IPS-18c (cell line): ENCODE results near the gene MYBPC2.
"Not testable (repeated sequence)": the region's sequence is repeated elsewhere in the genome, so short reads cannot be mapped to it uniquely, and the experiment has no call there.

Experiments
- H3K4me3 ChIP-seq: 2 replicates; pipeline ENCODE4 v1.7.0; 2013; ENCODE audit warnings: low read depth, mild to moderate bottlenecking, low read length, moderate library complexity; ENCODE audit not compliant: insufficient read depth
- H3K9me3 ChIP-seq: one replicate; pipeline ENCODE4 v1.6.1; 2013; ENCODE audit warnings: mild to moderate bottlenecking, low read length, moderate library complexity; ENCODE audit not compliant: control insufficient read depth, insufficient read depth

MYBPC2 gene

GRCh38 chr19:50465000-50465399 is 32.3 kb downstream of the MYBPC2 start:
- no peaks in the 10 kb centered on the region for H3K9me3 ChIP-seq
- no peak overlapping the region for H3K4me3 ChIP-seq

GRCh38 chr19:50465986-50466705 is 33.5 kb downstream of the MYBPC2 start:
- Histone ChIP-seq H3K9me3 (no peaks in the 10 kb centered on the region), H3K4me3 (no peak overlapping the region)

DNA sequence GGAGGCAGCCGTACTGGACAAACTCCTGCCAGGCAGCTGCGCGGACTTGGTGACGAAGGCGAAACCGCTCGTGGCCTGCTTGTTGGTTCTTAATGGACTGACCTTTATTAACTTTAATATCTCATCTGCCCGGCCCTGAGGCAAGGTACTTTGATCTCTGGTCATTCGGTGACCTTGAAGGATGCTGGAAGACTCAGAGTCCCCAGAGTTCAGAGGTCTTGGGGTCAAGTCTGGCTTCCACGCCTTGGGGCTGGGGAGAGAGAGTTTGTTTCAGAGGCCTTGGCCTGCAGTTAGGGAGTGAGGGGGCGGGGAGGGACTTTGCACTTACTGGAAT is 34.0 kb downstream of the MYBPC2 start:
- no peak overlapping the region for H3K4me3 ChIP-seq
- H3K9me3 ChIP-seq = no peaks in the 10 kb centered on the region

GRCh38 chr19:50467566-50467965 is 34.9 kb downstream of the MYBPC2 start:
- H3K4me3 ChIP-seq = no peak overlapping the region

GRCh38 chr19:50468818-50469217 is 36.1 kb downstream of the MYBPC2 start:
- no peaks in the 10 kb centered on the region for H3K9me3 ChIP-seq
- H3K4me3 ChIP-seq = no peak overlapping the region

More at GRCh38 chr19:50467566-50467965, 34.9 kb downstream of the MYBPC2 start:
- H3K9me3 ChIP-seq = no peaks in the 10 kb centered on the region

DNA sequence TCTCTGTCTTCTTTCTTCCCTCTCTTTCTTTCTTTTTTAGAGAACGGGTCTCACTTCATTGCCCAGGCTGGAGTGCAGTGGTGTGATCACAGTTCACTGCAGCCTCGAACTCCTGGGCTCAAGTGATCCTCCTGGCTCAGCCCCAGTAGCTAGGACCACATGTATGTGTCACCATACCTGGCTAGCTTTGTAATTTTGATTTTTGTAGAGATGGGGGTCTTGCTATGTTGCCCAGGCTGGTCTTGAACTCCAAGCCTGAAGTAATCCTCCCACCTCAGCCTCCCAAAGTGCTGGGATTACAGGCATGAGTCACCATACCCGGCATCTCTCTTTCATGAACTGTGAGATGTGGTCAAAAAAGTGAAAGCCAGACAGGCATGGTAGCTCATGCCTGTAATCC is 40.6 kb downstream of the MYBPC2 start:
- H3K9me3 ChIP-seq, H3K4me3 ChIP-seq: not testable (repeated sequence)

DNA sequence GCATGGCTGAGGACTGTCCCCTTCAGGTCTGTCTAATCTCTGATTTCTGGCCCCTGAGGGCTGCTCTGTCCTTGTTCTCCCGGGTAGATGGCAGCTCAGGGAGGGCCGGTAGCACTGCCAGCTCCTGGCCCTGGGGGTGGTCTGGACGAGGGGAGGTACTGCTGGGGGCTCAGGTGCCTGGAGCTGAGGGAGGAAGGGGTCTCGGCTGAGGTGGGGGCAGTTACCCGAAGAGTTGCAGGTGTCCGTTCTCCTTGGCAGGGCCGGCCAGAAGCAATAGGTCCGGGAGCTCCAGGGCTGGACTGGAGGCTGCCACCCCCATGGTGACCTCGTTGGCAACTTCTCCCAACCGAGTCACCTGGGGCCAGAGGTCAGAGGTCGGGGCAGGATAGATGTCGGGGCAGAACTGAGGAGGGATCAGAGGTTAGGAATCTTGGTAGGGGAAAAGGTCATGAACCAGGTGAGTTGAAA is 42.4 kb downstream of the MYBPC2 start:
- H3K9me3 ChIP-seq = no peaks in the 10 kb centered on the region
- no peak overlapping the region for H3K4me3 ChIP-seq

DNA sequence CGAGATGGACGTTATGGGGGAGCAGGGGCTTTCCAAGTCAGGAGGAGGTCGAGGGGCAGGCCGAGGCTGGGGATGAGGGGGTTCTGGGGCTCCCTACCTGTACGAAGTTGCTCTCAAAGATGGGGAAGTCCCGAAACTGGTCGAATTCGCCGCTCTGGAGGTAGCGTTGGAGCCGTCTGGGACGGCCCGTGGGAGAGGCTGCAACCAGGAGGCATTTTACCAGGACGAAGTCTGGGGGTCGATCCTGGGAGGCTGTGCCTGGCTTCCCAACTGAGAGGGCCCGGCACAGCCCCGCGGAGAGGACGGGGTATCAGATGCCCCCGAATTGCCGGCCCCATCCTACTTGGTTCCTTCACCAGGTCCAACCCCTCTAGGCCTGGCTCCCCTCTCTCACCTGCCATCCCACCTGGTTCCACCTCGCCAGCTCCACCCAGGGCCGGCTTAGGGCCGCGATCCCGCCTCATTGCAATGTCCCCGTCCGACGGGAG is 43.1 kb downstream of the MYBPC2 start:
- peak overlapping the region; percentile 45; the same call in 1 of the 2 replicates for H3K4me3 ChIP-seq

DNA sequence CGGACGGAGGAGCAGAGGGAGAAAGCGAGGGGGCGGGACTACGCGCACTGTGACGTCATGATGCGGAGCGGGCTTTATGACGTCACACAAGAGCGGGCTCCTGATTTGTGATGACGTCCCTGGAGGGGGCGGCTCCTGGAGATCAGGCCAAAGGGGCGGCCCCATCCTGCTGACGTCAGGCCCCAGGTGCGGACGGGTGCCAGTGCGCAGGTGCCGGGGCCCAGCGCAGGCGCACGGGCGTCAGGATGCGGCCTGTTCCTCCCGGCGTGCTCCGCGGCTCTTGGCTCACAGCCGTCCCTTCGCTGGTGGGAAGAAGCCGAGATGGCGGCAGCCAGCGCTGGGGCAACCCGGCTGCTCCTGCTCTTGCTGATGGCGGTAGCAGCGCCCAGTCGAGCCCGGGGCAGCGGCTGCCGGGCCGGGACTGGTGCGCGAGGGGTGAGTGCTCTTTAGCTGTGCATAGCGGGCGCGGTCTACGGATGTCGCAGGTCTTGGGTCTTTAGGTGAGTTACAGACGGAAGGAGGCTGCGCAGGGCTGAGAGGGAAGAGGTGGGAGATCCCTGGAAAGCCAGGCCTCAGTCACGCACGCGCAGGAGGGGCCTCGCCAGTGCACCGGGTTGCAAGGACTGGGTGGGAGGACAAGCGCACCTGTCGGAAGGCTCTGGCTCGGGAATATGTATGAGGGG is 43.7 kb downstream of the MYBPC2 start, which contains the start of the genes EMC10 and GARIN5A:
TSS of gene EMC10 (plus strand) at position 284 of the 683 bp plus-strand sequence. CDS start at position 322, 38 bp downstream.
TSS of gene GARIN5A (minus strand) at position 625 of the 683 bp plus-strand sequence. CDS start at position 165, 460 bp downstream.
- Histone ChIP-seq H3K9me3 (no peaks in the 10 kb centered on the region), H3K4me3 (peak within 1 kb of the TSS; percentile 85)

More for the DNA sequence above, 43.1 kb downstream of the MYBPC2 start:
- H3K9me3 ChIP-seq = no peaks in the 10 kb centered on the region

DNA sequence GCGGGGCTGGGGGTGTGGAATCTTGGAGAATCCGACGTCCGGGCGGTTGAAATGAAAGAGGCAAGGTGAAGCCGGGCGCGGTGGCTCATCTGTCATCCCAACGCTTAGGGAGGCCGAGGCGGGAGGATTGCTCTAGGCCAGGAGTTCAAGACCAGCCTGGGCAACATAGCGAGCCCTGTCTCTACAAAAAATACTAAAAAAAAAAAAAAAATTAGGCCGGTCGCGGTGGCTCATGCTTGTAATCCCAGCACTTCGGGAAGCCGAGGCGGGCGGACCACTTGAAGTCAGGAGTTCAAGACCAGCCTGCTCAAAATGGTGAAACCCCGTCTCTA is 44.2 kb downstream of the MYBPC2 start:
- no peaks in the 10 kb centered on the region for H3K9me3 ChIP-seq
- peak overlapping the region; percentile 85 for H3K4me3 ChIP-seq

GRCh38 chr19:50477751-50478515 is 45.2 kb downstream of the MYBPC2 start:
- no peaks in the 10 kb centered on the region for H3K9me3 ChIP-seq
- peak overlapping the region; percentile 20; the same call in 1 of the 2 replicates for H3K4me3 ChIP-seq

- no peaks in the 10 kb centered on the region for H3K9me3 ChIP-seq
- H3K4me3 ChIP-seq = no peak overlapping the region
These were observed 46.4 kb downstream of the MYBPC2 start for GRCh38 chr19:50478901-50479715.

DNA sequence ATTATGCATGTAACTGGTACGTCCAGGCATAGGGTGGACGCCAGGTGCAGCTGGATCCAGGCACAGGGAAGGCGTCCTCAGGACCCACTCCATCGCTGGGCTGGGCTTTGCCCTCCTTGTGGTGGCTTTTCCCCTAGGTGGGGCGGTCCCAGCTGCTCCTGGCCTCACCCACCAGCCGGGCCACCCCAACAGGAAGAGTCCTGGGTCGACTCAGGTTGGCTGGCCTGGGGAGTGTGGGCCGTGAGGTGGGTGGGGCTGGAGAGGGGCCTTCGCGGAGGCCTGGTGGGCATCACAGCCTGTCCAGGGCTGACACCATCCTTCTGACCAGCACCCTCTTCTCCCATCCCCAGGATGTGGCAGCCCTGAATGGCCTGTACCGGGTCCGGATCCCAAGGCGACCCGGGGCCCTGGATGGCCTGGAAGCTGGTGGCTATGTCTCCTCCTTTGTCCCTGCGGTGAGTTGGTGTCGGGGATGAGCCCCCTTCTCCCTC is 47.1 kb downstream of the MYBPC2 start:
- Histone ChIP-seq H3K4me3 (no peak overlapping the region), H3K9me3 (no peaks in the 10 kb centered on the region)

- peaks cover 4% of the 10 kb centered on the region for H3K9me3 ChIP-seq
- H3K4me3 ChIP-seq = no peak overlapping the region
These were observed 47.8 kb downstream of the MYBPC2 start for GRCh38 chr19:50480281-50481111.

GRCh38 chr19:50481351-50482149 is 48.9 kb downstream of the MYBPC2 start:
- H3K9me3 ChIP-seq = peaks cover 15% of the 10 kb centered on the region
- H3K4me3 ChIP-seq = no peak overlapping the region
